GM12874 (cell line): ENCODE data around the gene PPP1R12A.

Experiments
- TF ChIP-seq, protein P1 (sequence below): IDR thresholded peaks from 2 replicates; pipeline ENCODE4 v1.5.1; 2011; ENCODE audit warnings: low read depth, mild to moderate bottlenecking, control low read depth, low read length, moderate library complexity; ENCODE audit not compliant: insufficient read depth

The PPP1R12A gene

DNA sequence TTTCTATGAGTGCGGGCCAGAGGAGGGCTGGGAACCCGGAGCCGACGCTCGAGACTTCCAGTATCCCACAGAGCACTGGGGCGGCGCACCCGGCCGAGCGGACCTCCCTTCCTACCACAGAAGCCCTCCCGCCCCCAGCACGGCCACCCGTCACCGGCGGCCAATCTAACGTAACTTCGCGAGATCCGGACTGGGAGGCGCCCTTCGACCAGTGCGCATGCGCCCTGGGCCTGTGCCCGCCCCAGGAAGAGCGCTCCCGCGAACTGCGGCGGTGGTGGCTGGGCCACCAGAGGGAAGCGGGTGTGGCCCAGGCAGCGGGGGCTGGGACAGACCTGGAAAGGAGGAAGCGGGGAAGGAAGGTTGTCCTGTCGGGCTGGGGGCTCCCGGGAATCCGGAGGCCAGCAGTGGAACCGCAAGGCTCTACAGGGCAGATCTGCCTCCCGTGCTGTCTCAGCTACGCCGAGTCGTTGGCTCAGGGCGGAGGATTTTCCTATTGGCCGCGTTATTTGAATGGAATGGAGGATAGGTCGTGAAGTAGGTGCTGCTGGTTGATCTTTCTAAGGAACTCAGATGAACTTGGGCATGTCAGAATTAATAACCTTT lies at the start of gene PPP1R12A:
Gene PPP1R12A, minus strand, starts transcription at position 77 of the 603 bp plus-strand sequence. CDS start 166 bp downstream, outside the sequence.
- TF ChIP-seq, protein P1, sequence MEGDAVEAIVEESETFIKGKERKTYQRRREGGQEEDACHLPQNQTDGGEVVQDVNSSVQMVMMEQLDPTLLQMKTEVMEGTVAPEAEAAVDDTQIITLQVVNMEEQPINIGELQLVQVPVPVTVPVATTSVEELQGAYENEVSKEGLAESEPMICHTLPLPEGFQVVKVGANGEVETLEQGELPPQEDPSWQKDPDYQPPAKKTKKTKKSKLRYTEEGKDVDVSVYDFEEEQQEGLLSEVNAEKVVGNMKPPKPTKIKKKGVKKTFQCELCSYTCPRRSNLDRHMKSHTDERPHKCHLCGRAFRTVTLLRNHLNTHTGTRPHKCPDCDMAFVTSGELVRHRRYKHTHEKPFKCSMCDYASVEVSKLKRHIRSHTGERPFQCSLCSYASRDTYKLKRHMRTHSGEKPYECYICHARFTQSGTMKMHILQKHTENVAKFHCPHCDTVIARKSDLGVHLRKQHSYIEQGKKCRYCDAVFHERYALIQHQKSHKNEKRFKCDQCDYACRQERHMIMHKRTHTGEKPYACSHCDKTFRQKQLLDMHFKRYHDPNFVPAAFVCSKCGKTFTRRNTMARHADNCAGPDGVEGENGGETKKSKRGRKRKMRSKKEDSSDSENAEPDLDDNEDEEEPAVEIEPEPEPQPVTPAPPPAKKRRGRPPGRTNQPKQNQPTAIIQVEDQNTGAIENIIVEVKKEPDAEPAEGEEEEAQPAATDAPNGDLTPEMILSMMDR: no peak

DNA sequence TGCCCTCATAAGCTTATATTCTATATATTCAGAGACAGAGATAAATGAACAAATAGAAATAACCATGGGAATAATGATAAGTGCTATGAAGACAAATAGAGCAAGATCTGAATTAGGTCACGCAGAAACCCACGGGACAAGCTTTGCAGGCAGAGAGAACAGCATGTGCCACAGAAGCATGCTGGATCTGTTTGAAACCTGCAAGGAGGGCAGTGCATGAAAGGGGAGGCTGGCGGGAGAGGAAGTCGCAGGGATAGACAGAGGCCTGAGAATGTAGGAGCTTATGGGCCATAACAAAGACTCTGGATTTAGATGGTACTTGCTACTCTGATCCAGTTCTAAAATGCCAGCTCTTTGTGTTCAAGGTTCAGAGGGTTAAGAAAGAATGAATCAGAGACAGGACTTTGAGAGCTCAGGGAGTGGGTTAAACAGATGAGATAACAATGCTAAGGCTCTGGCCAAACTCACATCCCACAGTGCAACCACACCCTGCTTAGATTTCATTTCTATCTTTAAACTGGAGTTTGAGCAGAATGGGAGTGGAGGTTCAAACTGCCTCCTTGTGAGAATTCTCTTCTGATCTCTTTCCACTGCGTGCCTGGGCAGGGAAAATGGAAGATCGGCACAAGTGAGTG lies 49.2 kb upstream of the PPP1R12A start:
- TF ChIP-seq, protein P1: no peak

DNA sequence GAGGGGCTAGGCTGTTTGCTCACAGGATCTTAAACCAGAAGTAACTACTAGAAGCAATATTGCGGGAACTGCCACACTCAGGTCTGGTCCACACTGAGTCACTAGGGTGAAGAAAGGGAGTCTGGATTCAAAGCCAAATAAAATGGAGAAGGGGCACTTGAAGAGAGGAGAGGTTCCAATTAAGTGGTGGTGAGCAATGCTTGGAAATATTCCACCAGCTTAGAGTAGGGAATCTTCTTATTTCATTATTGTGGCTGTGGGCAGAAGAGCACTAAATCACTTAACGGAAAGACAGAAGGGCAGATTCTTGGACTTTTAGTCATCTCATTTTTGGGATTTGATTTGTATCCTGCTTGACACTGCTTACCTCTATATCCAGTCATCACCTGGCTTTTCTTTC lies 48.6 kb upstream of the PPP1R12A start:
- TF ChIP-seq, protein P1: no peak

DNA sequence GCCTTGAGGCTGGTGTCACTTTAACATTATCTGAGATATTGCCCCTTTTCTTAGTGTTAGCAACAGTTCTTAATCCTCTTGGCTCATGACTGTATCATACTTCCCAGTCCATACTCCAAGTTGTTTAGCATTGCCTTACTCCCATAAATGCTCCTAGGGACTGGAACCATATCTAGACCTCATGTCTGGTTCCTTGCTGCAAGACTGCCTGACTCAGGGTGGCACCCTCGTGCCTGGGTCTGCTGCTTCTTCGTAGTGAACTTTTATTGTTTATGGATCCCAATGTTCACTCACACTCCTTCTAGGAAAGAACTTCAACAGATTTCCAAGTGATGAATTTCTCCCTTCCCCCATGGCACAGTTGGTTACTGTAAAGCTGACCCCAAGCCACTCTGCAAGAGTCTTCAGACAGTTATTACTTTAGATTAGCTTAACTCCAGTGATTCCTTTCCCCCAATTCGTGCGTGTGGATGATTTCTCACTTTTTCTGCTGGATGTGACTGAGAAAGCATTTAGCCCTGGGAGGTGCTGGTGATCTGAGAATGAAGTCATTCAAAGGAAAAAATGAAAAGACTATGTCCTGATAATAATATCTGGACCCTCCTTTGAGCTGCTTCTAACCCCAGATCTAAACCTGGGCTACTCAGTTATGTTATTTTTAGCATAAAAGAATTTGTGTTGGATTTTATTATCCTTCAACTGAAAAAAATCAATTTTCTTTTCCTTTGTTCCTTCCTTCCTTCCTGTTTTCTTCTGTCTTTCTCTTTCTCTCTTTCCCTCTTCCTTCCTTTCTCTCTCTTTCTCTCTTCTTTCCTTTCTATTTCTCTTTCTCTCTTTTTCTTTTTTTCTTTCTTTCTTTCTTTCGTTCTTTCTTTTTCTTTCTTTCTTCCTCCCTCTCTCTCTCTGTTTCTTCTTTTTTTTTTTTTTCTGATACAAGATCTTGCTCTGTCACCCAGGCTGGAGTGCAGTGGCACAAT lies 47.5 kb upstream of the PPP1R12A start:
- TF ChIP-seq, protein P1: no peak

DNA sequence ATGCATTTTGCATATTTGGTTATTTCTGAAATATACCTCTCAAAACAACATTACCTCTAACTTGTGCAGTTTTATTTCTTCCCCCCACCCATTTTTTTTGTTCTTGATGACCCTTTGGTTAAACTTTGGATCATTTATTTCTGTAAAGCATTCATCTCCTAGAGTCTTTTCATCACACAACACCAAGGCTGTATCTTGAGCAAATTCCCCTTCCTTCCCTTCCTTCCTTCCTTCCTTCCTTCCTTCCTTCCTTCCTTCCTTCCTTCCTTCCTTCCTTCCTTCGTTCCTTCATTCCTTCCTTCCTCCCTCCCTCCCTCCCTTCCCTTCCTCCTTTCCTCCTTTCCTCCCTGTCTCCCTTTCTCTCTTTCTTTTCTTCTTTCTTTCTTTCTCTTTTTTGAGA lies 43.8 kb upstream of the PPP1R12A start:
- TF ChIP-seq, protein P1: no peak

DNA sequence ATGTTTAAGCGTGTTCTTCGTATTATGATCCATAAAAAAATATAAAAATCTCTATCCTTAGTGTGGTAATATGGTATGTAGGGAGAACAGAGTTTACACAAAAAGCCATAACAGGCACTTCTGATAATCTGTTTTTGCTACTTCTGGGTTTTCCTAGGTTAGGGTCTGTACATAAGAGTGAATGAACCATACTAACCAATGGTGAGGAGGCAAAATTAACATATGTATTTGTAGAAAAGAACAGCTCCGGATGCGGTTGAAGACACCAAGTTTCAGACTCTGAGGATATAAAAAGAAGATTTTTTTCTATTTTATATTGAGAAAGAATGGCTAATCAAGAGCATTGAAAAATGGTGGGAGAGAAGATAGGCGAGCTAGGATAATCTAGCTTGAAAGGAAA lies 40.2 kb upstream of the PPP1R12A start:
- TF ChIP-seq, protein P1: no peak

DNA sequence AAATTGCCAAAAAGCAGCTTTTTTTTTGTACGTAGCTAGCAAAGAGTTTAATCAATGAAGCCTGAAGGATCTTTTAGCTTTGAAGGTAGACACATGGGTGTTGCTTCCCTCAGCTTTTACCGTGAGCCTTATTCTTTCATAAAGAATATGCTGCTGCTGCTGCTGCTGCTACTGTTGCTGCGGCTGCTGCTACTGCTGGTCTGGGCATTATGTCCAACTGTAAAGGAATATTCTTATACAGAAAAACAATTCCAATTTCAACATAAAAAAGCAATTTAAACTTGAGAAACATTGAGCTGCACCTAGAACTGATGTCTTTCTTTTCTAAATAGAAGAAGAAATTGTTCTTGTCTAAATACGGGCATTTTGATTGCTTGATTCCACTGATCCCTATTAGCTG lies 38.9 kb upstream of the PPP1R12A start:
- TF ChIP-seq, protein P1: no peak
